ENCODE results near the gene NAGS.
"Not testable (repeated sequence)": the region's sequence is repeated elsewhere in the genome, so short reads cannot be mapped to it uniquely, and the experiment has no call there.

The NAGS gene

DNA sequence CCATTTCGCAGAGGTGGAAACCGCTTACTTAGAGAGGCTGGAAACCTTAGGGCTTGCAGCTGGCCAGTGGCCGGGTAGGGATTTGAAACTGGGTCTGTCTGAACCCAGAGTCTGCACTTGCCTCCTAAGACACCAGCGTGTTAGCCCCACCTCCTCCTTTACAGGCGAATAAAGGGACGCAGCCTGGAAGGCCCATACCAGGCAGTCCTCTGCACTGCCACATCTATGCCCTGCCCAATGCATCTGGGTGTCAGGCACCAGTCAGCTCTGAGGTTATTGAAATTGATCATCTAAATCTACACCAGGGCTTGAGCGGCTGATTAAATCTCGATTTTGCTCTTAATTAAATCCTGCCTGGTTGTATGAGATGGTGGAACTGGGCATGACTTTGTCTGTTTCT is 19.9 kb upstream of the NAGS start:
- DNase-seq (ENCODE audit: low read depth) = no peak

DNA sequence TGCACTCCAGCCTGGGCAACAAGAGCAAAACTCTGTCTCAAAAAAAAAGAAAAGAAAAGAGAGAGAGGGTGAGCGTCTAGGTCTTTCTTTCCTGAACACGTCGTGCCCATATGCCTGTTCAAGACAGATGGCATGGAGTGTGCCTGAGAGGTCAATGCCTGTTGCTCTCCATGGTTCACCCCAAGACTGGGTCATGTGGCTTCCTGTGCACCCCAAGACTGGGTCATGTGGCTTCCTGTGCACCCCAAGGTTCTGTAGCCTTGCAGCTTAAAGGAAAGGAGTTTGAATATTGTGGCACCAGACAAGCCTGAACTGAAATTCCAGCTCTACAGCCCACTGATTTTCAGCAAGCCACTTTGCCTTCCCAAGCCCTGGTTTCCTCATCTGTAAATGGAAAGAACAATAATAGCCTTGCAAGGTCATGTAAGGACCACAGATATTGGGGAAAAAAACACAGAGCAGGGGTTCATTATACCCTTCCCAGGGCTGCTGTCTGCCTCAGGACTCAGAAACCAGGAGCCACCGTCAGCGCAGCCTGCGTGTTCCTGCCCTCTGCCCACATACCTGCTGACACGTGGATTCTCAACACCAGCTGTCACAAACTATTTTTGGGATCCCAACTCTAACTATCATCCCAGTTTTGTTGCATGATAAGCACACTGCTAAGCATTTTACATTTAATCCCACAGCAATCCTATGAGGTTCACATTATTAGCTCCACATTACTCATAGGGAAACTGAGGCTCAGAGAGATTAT is 18.0 kb upstream of the NAGS start:
- no peak for DNase-seq (ENCODE audit: low read depth)

DNA sequence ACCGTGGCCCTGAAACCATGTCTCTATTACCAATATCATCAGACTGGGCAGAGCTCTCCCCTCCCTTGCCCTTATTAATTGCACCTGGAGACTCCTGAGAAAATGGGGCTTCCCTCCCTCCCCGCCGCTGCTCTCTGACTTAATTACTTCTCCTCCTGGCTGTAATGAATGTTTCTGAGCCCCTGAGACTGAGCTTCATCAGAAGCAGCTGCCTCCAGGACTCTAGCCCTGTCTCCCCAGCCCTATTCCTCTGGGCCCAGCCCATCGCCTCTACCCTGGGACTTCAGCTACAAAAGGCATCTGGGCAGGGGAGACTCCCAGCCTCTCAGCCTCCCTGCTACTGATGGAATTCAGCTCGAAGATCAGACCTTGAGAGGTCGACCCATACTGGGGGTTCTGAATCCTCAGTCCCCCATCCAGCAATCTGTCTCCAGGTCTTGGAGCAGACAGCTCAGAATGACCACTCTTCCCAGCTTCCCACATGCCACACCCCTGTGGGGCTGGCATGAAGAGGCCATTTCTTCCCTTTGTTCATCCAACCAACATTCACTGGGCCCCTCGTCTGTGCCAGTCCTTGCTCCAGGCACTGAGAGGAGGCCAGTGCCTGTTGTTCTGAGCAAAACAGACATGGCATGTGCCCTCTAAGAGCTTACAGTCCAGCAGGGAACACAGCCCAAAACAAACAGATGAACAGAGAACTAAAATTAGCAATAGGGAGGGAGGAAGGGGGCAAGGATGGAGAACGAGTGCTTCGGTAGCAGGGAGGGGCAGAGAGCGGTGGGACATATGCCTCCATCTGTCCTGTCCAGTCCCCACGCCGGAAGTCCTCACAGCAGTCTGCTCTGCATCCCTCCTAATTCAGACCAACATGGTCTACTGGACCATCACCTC is 17.0 kb upstream of the NAGS start:
- no peak for DNase-seq (ENCODE audit: low read depth)

DNA sequence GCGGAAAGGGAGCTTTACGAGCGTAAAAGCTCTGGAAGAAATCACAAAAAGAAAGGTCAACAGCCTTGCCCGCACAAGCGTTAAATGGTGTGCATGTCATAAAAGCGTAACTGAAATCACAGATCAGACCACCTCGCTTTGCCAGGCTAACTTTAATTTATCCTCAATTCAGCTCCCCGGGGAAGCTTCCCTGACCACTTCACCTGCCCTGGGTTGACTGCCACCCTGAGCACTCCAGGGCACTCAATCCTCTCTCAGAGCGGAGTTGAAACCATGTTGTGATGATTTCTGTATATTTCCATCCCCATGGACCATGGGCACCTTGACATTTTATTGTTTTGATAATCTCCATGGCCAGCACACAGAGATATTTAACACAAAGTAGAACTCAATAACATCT is 16.1 kb upstream of the NAGS start:
- no peak for DNase-seq (ENCODE audit: low read depth)

DNA sequence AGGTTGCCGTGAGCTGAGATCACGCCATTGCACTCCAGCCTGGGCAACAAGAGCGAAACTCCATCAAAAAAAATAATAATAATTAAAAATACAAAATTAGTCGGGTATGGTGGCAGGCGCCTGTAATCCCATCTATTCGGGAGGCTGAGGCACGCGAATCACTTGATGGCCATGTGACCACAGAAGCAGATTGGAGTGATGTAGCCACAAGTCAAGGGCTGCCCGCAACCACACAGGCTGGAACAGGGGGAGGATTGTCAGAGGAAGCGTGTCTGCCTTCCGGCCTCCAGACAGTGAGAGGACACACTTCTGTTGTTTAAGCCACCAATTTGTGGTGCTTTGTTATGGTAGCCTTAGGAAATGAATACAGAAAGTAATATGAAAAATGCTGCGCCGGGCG is 11.8 kb upstream of the NAGS start:
- no peak for DNase-seq (ENCODE audit: low read depth)

DNA sequence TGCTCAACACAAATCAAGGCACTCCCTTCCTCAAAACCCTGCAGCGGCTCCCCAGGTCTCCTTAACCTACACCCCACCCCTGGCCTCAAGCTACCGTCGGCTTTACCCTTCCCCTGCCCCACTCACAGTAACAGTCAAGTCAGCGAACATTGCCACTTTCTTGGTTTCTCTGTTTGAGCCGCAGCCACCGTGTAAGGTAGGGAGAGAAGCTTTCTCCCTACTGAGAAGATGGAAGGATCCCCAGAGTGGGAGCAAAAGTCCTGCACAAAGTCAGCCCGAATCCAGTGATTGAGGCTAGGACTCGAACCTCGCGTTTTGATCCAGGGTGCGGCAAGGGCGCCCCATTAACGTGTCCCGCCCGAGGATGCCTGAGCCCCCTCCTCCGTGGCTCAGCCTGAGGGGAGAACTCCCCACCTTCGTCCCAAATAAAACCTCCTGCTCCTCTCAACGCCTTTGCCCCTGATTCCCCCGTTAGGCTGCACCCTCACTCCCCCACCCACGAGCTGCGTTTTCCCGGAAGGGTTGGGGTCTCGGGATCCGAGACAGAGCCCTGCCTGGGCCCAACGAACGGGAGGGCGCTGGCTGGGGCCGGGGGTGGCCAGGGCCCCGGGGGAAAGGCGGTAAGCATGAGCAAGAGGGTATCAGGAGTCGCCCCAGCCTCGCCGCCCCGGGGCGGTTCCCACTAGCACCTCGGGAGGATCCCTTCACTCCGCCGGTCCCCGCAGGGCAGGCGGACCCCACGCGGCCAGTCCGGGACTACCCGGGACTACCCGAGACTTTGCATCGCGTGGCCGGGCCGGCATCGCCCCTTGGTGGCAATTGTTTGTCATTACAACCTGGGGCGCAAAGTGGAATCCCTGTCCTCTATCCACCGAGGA is 9.9 kb upstream of the NAGS start:
- peak; percentile 55 for DNase-seq (ENCODE audit: low read depth)

DNA sequence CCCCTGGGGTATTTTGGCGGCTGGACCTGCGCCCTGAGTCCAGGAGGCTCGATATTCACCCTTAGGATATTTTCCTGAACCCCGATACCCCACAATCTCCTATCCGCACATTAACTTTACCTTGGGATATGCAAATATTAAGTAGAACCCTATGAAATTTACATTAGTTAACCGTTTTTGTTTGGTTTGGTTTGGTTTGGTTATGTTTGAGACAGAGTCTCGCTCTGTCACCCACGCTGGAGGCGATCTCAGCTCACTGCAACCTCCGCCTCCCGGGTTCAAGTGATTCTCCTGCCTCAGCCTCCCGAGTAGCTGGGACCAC is 9.3 kb upstream of the NAGS start:
- no peak for DNase-seq (ENCODE audit: low read depth)

DNA sequence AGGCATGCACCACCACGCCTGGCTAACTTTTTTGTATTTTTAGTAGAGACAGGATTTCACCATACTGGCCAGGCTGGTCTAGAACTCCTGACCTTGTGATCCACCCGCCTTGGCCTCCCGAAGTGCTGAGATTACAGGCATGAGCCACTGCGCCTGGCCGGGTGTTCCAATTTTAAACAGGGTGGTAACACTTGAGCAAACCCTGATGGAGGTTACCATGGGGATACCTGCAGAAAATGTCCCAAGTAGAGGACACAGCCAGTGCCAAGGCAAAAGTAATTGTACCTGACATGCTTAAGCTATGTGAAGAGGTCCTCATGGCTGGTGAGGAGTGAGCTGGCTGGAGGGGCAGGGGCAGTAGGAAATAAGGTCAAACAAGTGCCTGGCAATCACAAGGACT is 7.2 kb upstream of the NAGS start:
- DNase-seq (ENCODE audit: low read depth) = not testable (repeated sequence)

DNA sequence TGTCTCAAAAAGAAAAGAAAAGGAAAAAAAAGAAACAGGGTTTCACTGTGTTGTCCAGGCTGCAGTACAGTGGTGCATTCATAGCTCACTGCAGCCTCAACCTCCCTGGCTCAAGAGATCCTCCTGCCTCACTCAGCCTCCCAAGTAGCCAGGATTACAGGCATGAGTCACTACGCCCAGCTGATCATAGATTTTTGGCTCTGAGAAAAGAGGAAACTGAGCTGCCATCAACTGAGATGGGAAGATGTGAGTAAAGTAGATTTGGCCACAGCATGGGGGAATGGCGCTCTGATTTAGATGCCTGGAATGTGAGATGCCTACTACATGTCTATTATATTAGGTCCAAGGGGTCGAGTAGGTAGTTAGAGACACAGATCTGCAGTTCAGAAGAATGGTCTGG is 5.9 kb upstream of the NAGS start:
- DNase-seq (ENCODE audit: low read depth) = no peak

DNA sequence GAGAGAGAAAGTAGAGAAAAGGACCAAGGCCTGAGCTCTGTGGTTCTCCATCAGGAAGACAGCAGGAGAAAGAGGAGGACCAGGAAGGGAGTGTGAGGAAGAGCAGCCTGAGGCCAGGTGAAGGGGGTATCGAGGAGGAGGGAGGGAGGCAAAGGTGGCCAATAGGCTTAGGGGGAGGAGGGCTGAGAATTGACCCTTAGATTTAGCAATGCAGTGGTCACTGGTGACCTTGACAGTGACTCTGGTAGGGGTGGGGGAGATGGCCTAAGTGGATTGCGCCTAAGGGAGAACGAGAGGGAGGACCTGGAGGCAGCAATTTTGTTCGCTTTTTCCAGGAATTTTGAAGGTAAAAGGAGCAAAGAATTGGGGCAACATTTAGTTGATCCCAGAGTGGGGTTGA is 5.4 kb upstream of the NAGS start:
- no peak for DNase-seq (ENCODE audit: low read depth)

DNA sequence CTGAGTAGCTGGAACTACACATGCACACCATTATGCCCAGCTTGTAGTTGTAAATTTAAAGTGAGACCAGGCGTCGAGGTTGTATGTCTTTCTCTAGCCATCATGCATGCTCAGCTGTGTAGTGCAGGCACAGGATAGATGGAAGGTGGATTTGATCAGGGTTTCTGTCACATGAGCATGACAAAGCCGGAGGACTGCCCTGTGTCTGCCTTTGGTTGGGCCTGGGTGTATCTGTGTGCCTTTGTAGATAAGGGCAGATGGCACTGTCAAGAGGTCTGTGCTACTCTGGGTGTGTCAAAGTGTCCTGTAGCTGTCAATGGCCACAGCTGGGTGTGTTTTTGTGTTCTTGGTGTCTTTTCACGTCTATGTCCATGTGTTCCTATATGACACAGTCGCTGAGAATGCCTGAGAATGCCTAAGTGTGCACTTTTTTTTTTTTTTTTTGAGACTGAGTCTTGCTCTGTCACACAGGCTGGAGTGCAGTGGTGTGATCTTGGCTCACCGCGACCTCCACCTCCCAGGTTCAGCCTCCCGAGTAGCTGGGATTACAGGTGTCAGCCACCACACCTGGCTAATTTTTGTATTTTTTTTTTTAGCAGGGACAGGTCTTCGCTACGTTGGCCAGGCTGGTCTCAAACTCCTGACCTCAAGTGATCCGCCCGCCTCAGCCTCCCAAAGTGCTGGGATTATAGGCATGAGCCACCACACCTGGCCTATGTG is 4.1 kb upstream of the NAGS start:
- no peak for DNase-seq (ENCODE audit: low read depth)

DNA sequence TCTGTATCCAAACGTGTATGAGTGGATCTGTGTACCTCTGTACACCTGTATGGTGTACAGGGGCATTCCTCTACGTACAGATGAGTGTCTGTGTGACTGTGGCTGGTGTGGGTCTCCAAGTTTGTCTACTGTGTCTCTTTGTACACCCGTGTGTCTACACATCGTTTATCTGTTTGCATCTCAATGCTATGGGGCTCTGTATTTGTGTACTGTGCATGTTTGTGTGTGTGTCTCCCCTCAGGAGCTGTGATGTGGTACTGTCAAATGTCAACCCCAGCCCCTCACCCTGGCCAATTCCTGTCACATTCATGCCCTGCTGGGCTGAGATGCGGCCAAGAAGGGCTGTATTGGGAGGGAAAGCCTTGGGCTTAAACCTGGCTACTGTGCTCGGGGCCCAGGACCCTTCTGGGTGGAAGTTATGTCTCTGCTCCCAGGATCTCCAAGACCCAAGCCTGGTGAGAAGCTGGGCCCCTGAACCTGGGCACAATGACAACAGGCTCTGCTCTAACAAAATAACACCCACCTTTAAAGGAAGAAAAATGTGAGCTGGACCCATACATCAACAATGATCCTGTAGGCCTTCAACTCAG is 3.5 kb upstream of the NAGS start:
- DNase-seq (ENCODE audit: low read depth) = no peak

DNA sequence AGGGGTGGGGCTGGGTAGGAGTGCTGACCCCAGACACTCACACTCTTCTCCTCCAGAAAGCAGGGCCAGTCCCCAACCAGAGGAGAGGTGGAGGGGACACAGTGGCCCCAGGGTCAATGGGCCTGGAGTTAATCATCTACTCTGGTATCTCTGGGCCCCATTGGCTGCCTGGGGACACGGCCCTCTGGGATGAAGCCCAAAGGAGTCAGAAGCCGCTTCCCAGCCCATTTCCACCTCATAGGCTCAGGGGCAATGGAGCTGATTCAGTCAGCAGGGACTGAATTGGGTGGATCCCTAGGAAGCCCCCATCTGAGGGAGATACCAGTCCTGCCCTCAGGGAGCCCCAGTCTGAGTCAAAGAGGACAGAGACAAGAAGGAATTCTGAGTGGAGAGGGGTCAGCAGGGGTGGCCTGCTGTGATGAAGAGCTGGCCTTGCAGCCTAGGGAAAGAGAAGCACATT is 2.9 kb upstream of the NAGS start:
- no peak for DNase-seq (ENCODE audit: low read depth)

DNA sequence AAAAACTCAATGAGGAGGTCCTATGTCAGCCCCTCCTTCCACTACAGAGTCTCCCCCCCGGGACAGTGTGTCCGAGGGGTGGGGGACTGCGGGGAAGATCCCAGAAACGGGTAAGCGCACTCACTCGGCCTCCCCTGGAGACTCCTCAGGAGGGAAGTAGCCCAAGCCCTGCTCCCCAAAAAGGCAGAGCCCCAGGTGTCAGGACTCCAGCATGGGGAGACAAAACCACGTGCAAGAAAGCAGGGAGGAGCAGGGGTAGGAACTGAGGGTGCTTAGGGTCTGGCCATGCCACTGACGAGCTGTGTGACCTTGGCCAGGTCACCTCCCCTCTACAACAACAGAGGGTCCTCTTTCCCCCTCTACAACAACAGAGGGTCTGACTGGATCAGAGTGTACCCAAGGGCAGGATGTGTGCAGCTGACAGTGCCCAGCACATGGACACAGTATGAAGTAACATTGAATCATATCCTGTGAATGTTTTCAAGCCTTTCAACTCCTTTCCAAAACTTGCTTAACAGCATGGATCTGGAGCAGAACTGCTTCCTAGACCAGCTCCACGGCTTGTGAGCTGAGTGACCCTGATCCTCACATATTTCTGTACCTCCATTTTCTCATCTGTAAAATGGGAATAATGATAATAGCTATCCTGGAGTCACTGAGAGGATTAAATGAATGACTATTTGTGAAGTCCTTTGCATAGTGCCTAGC is 2.1 kb upstream of the NAGS start:
- DNase-seq (ENCODE audit: low read depth) = no peak

DNA sequence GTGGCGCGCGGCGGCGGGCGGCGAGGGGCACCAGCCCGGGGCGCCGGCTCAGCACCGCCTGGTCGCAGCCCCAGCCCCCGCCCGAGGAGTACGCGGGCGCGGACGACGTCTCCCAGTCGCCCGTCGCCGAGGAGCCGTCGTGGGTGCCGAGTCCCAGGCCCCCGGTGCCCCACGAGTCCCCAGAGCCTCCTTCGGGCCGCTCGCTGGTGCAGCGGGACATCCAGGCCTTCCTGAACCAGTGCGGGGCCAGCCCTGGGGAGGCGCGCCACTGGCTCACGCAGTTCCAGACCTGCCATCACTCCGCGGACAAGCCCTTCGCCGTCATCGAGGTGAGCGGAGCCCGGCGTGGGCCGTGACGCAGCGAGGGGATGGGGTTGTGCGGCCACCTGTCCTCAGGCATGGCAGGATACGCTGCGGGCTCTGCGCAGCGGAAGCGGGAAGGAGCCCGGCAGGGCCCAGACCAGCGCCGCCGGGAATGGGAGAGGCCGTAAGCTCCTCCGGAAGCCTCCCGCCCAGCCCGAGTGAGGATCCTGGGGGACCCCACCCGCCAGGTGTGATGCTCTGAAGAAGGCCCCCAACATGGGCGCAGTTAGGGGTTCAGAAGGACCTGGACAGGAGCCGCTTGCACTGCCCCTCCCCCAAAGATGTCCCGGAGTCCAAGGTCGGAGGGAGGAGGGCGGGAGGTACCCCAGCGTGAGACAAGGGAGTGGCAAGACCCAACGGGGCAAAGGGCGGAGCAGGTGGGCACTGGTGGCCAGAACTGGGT is 522 bp downstream of the NAGS start:
- no peak for DNase-seq (ENCODE audit: low read depth)

DNA sequence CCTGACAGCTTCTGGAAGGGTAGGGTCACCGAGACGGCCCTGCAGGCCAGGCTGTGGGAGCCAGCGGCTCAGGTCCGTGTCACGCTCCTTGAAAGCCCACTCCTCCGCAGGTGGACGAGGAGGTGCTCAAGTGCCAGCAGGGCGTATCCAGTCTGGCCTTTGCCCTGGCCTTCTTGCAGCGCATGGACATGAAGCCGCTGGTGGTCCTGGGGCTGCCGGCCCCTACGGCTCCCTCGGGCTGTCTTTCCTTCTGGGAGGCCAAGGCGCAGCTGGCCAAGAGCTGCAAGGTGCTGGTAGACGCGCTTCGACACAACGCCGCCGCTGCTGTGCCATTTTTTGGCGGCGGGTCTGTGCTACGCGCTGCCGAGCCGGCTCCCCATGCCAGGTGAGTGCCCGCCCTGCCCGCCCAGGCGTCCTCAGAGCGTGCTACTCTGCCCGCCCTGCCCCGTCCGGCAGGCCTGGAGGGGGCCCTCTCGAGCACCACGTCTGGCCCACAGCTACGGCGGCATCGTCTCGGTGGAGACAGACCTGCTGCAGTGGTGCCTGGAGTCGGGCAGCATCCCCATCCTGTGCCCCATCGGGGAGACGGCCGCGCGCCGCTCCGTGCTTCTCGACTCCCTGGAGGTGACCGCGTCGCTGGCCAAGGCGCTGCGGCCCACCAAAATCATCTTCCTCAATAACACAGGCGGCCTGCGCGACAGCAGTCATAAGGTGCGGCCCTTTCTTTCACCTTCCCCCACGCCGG is 1.3 kb downstream of the NAGS start:
- DNase-seq (ENCODE audit: low read depth) = no peak

DNA sequence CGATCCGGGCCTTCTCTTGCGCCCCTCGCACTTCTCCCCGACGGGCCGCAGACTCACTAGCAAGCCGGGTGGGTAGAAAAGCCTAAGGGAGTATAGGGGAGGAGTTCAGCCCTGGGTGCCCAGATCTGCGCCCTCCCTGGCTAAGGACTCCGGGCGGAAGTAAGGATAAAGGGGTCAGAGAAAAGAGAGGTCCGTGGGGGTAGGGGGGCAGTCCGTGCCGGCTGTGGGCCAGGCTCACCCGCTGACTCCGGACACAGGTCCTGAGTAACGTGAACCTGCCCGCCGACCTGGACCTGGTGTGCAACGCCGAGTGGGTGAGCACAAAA is 1.8 kb downstream of the NAGS start:
- DNase-seq (ENCODE audit: low read depth) = no peak

DNA sequence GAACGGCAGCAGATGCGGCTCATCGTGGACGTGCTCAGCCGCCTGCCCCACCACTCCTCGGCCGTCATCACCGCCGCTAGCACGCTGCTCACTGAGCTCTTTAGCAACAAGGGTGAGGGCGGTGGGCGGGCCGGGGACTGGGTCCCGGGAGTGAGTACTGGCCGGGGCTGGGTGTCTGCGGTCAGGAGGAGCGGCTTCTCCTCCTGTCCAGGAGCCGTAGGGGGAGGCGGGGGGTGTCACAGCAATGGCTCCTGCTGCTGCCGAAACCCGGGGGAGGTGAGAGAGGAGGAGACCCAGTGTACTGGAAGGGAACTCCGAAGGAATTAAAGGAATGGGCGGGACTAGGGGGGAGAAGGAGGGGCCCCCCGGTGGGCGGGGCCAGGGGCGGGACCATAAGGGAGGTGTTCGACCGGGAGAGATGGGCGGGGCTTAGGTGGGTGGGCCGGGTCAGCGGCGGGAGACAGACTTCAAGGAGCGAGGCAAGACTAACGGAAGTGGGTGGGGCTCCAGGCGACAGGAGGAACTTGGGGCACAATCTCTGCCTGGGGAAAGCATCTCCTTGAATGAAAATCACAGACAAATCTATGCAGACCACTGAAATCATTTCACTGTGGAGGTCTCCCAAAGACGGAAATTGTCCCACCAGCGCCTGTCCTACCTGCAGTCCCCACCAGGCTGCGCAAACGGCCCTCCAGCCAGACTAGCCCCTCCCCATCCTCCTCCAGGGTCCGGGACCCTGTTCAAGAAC is 2.4 kb downstream of the NAGS start:
- peak; percentile 96 for DNase-seq (ENCODE audit: low read depth)
